Stimulated activated CD4-positive, alpha-beta T cell treated with anti-CD3 and anti-CD28 coated beads, TNF-alpha, amount 100 ng/mL, for 1 hour (primary cell): Measurements from ENCODE around the gene SP140L.
"Not testable (repeated sequence)": the region's sequence is repeated elsewhere in the genome, so short reads cannot be mapped to it uniquely, and the experiment has no call there.

Experiments used
- DNase-seq, 3 donors: peaks; one replicate each; pipeline ENCODE4 v3.0.0-alpha.2; 2020; ENCODE audit warnings: low read depth in 3 of 3, low spot score in 1 of 3

The SP140L gene

DNA sequence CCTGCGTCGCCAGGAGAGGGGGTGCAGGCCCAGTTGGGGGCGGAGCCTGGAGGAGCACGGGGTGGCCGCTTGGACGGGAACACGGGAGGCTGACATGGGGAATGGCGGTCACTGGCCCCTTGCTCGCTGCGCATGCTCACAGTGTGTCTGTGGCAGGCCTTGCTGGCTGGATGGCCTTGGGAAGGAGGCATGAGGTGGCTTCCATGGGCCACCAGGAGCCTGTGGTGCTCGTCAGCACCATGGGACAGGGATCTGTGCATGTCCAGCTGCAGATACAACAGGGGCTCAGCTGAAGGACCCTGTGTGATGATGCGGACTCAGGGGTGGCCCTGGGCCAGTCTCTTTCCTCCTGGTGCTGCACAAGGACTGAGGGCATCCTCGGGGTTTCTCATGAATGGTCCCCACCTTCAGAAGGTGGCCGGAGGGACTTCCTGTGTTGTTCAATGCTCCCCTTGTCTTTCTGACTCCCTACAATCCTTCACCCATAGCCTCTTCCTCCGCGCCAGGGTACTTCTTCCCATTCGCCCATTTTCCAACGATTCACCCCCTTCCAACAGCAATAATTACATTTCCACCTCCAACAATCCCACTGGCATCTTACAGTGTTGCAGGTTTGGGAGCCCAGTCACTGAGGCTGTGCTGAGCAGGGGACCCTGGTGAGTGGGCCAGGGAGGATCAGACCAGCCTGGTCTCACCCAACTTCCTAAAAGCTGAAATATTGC lies 3.4 kb upstream of the SP140L start:
- no peak for DNase-seq

DNA sequence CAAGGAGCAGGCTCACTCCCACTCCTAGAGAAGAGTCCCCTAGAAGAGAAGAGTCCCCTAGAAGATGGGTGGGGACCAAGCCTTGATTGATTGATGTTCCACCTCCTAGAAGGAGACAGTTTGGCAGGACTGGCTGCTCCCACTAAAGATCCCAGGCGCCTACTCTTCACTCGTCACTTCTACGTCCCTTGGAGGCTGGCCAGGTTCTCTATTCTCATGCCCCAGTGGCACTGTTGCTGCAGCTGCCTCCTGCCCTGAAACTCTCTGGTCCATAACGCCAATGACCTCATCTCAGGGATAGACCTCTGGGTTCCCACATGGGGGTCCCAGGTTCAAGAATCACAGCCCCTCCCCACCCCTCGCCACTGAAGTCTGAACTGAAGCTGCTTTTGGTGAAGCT lies 2.5 kb upstream of the SP140L start:
- no peak for DNase-seq

DNA sequence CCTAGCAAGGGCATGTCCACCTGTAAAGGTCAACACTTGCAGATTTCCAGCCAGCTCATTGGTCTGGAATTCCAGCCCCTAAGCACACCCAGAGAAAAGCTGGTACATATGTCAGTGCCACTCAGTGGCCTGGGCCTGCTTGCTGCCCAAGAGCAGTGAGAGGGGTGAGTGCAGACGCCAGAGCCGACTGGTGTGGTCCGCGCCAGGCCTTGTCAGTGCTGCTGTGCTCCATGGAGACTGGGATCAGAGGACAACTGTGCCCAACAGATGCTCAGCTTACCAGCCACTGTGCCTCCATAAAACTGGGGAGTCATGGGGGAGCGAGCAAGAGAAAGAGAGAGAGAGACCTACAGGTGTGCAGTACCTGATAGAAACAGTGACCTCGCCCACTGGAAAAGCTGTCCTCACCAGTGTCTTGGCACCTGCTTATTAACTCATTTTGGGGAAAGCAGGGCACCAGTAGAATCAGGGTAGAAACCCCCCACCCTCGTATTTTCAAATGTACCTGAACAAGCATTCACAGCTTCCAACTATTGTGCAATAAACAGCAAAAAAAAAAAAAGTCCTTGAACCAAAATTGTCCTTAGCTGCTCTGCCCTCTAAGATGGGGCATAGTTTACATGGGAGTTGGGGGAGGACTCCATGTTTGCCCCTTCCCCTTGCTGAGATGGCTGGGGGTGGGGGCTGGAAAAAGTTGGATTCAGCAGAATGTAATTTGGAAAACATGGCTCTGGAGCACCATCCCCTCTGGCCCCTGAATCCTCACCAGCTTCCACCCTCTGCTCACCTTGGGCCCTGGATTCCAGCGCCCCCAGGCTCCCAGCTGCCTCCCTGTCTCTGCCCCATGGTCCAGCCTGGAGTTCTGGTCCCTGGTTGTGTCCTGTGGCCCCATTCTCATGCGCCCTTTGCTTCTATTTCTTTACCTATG lies 1.4 kb upstream of the SP140L start:
- DNase-seq = no peak

DNA sequence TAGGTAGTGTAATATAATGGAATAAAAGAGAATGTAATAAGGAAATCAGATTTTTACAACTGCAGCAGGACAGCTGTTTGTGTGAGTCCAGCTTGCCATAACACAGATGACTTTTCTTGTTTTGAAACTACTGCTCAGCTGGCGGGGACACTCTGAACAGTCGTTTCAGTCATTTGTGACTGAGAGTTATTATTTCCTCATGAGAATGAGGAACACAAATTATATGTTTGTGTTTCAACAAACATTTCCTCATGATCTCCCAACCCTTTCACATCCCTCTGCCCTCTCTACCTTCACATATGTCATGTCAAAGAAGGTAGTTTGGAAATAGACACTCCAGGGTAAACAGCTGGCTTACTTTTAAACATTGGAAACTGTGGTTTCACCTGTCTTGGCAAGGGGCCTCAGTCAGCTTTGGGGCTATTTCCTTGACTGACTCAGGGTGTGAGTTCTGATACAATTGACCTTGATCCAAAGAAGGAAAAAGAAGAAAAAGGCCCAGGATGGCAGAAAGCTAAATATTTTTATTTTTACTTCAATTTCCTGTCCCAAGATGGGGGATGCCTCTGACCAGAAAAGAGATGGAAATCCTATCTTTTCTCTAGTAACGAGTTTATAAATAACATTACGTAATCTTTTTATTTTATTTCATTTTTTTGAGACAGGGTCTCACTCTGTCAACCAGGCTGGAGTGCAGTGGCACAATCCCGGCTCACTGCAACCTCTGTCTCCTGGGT lies 593 bp downstream of the SP140L start:
- DNase-seq = no peak

DNA sequence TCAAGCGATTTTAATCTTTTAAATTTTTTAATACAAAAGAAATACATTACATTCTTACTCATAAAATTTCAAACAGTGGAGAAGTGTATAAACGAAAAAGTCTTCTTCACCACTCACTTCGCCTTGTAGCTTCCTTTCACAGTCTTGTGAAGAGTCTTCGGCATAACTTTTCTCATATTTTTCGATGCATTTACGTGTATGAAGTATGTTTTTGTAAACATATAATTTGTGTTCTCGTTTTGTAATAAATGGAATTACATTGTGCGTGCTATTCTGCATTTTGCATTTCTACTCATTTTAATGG lies 1.1 kb downstream of the SP140L start:
- DNase-seq = no peak

DNA sequence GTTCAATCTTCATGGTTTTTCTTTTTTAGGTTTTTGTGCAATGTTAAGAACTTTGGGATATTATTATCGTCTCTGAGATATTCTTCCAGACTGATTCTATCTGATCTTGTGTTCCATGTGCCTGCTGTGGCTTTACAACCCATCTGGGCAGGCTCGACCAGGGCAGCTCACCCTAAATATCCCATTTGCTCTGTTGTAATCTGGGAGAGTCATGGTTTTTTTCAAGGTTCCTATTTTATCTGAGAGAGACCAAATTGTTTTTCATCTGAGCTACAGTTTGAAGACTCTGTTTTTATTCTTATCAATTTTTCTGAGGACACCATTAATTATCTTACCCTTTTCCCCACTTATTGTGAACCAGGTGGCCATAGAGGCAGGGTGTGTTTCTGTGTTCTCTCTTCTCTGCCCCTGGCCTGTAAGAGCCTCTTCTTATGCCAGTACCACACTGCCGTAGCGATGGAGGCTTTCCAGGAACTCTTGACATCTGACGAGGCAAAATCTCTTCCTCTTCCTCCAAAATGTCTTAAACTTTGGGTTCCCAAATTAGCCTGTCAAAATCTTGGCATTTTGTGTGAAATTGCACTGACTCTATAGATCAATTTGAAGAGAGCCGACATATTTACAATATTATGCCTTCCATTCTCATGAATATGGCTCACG lies 3.1 kb downstream of the SP140L start:
- no peak for DNase-seq

DNA sequence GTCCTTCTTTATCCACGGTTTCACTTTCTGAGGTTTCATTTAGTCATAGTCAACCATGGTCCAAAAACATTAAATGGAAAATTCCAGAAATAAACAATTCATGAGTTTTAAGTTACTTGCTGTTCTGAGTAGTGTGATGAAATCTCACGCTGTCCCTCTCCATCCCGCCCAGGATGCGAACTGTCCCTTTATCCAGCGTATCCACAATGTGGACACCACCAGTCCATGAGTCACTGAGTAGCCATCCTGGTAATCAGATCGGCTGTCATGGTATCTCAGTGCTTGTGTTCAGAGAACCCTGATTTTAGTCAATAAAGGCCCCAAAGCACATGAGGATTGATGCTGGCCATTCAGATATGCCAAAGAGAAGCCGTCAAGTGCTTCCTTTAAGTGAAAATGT lies 3.7 kb downstream of the SP140L start:
- DNase-seq = no peak

DNA sequence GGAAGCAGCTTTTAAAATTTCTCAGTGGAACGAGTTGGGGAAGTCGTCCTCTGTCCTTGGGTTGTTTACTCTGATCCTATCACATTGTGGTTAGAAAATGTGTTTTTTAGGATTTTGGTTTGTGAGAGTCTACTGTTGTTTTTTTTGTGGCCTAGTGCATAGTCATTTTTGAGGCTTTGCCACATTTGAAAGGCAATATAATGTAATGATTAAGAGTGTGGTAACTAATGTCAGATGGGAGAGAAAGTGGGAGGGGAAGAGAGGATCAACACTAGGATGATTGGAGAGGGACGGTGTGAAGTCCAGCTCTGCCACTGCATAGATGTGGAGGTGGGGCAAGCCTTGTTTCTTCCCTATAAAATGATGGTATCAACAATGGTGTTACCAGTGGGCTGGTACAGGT lies 8.5 kb downstream of the SP140L start:
- no peak for DNase-seq

DNA sequence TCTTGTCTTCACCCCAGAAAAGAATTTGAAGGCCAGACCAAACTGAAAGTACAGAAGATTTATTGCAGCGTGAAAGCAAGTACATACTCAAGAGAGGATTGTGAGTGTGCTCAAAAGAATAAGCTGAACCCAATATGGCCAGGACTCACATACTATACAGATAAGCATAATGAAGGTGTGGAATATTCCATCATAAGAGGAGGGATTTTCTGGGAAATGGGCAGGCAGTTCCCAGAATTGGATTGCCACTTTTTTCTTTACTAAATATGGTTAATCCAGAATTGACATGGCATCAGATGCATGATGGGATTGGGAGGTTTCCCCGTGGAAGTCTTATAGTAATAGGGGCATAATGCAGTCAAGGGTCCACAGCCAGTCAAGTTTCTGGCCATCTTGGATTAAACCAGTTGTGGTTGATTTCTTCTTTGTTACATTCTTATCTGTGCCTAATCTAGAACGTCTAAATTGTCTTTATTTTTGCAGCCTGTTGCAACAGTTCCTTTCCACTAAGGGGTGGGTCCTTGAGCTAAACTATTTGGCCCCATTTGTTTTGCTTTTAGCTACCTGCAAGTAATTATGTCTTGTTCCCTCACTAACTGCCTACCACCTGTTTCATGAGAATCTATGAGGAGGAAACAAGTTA lies 9.0 kb downstream of the SP140L start:
- no peak for DNase-seq

DNA sequence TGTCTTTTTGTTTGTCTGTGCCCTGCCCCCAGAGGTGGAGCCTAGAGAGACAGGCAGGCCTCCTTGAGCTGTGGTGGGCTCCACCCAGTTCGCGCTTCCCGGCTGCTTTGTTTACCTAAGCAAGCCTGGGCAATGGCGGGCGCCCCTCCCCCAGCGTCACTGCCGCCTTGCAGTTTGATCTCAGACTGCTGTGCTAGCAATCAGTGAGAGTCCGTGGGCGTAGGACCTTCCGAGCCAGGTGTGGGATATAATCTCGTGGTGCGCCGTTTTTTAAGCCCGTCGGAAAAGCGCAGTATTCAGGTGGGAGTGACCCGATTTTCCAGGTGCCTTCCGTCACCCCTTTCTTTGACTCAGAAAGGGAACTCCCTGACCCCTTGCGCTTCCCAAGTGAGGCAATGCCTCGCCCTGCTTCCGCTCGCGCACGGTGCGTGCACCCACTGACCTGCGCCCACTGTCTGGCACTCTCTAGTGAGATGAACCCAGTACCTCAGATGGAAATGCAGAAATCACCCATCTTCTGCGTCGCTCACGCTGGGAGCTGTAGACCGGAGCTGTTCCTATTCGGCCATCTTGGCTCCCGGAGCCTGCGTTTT lies 15.0 kb downstream of the SP140L start:
- DNase-seq = not testable (repeated sequence)

DNA sequence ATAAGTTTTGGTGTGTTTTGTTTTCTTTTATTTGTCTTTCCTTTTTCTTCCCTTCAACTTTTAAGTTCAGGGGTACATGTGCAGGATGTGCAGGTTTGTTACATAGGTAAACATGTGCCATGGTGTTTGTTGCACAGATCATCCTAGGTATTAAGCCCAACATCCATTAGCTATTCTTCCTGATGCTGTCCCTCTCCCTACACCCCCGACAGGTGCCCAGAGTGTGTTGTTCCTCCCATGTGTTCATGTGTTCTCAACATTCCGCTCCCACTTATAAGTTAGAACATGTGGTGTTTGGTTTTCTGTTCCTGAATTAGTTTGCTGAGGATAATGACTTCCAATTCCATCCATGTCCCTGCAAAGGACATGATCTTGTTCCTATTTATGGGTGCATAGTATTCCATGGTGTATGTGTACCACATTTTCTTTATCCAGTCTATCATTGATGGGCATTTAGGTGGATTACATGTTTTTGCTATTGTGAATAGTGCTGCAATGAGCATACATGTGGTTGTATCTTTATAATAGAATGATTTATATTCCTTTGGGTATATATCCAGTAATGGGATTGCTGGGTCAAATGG lies 16.1 kb downstream of the SP140L start:
- not testable (repeated sequence) for DNase-seq

DNA sequence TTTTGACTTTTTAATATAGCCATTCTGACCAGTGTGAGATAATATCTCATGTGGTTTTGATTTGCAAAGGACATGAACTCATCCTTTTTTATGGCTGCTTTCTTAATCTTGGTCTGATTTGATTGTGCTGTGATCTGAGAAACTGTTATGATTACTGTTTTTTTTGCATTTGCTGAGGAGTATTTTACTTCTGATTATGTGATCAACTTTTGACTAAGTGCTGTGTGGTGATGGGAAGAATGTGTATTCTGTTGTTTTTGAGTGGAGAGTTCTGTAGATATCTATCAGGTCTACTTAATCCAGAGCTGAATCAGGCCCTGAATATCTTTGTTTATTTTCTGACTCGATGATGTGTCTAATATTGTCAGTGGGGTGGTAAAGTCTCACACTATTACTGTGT lies 16.8 kb downstream of the SP140L start:
- DNase-seq = no peak

DNA sequence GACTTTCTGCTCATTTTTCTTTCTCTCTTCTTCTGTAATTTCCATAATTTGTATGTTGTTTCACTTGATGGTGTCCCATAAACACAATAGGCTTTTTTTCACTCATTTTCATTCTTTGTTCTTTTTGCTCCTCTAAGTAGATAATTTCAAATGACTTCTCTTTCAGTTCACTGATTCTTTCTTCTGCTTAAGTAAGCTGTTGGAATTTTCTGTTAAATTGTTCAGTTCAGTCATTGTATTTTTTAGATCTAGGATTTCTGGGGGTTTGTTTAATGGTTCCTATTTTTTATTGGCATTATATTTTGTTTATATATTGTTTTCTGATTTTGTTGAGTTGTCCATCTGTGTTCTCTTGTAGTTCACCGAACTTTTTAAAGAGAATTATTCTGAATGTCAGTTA lies 19.5 kb downstream of the SP140L start:
- no peak for DNase-seq

DNA sequence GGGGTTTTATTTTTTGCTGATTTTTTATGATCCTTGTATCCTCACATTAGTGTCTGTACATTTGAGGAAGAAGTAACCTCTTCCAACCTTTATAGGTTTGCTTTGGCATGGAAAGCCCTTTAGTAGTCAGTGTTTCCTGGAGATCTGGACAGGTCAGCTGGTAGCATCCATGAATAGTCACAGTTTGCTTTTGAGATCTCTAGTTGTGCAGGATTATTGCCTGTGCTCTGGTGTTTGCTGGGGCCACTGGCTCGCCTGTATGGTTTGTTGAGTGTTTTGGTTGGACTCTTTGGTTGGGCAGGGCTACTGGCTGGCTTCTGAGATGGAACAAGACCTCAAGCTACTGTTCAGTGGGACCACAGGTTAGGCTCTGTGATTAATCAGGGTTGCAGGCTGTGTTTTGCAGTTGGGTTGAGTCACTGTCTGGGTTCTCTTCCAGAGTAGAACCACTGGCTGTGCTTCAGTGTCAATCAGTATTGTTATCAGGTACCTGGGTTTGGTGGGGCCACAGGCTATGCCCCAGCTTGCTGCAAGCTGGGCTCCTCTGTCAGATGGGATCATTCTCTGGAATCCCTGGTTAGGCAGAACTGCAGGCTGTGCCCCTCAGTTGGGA lies 20.0 kb downstream of the SP140L start:
- DNase-seq = no peak

DNA sequence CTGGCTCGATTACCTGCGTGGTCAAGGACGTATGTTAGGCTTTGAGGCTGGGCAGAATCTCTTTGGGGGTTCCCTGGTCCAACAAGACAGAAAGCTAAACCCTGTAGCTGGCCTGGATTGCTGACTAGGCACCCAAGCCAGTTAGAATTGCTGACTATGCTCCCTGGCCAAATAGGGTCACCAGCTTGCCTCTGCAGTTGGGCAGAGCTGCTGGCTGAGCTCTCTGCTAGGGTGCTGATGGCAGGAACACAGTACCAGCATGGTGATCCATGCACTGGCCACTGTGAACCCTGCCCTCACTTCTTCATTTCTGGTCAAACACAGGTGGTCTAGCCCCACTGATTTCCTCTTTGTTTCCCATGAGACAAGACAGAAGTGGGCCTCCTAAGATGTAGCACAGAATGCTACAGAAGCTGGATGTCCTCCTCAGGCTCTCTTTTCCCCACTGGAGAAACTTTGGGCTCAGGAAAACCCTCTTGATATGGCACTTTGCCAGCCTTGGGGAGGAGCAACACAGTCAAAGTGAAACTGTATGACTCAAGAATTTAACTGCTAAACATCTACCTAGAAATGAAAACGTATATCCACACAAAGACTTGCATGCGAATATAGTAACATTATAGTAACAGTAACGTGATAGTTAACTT lies 20.8 kb downstream of the SP140L start:
- DNase-seq = no peak

DNA sequence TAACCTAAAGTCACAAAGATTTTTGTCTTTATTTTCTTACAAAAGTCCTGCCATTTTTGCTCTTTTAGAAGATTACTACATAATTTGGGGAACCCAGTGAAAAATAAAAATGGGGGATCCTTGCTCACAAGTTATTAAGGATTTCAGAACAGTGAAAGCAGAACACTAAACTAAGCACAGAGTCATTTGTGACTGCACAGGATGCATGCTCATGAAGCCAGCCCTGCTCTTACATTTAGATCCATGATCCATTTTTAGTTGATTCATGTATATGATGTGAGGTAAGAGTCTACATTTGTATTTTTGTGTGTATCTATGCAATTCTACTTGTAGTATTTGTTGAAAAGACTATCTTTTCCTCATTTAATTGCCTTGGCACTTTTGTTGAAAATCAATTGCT lies 21.8 kb downstream of the SP140L start:
- DNase-seq = no peak

DNA sequence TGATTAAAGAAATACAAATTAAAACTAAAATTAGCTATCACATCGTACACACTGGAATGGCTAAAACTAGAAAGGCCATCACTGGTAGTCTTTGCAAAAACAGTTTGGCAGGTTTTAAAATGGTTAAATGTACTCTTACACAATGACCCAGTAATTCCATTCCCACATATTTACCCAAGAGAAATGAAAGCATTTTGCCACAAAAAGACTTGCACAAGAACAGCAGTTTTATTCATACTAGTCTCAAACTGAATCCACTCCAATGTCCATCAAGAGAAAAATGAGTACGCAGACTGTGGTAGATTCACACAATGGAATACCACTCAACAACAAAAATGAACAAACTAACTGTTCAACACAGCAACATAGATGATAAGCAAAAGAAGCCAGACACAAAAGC lies 29.1 kb downstream of the SP140L start:
- DNase-seq = no peak

DNA sequence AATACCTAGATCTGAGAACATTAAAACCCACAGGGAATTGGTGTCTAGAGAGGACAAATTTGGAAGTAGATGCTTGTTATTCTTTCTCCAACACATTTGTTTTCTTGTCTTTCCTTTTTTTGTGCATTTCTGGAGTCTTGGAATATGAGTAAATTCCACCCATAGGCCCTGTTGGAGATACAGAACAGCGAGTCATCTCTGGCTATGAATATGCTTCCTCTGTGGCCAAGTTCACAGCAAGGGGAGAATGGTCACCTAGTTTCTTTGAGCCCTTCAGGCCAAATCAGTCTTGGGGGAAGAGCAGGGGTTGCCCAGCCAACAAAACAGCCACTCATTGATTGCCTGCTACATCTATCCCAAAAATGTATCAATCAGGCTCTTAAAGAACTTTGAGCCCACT lies 31.3 kb downstream of the SP140L start:
- DNase-seq = no peak

DNA sequence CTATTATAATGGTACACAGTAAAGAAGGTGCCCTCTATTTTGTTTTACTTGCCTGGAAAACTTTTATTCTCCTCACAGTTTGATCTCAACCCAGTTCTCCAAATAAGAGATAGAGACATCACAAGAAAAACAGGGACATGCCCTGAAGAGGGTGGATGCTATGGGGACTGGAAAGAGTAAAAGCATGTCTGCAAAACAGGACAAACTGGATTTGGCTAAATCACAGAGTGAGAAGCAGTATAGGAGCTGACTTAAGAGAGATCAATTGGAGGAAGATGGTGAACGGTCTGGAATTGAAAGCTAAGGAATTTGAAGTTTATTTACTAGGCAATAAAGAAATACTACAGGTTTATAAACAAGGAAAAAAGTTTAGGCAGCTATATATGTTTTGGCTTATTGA lies 33.0 kb downstream of the SP140L start:
- no peak for DNase-seq
